ENCODE results near the gene RASGRP4. TPM values are rescaled to one million over a fixed set of nuclear protein-coding genes. Genes with fewer than 3 reads are reported as not detected.

The RASGRP4 gene
- total RNA-seq, 1 experiment from 2014 or later, result not detected

GRCh38 chr19:38402967-38403674 is 22.9 kb downstream of the RASGRP4 start, which contains the start of gene FAM98C:
TSS of gene FAM98C (plus strand) at chr19:38403093. CDS start at chr19:38403154, 61 bp downstream.
- TF ChIP-seq CTCF (conservative IDR thresholded peaks at IDR 0.05) (peak; percentile 94), EZH2 (IDR thresholded peaks at IDR 0.05; ENCODE audit: low read depth) (no peak)
- Histone ChIP-seq H3F3A (ENCODE audit: insufficient read depth, low read depth) (no peaks in the 10 kb centered on the region), H3K4me3 (peak within 1 kb of the TSS; percentile 94), H3K9me3 (ENCODE audit: insufficient read depth, low read depth) (no peaks in the 10 kb centered on the region), H3K27me3 (ENCODE audit: insufficient read depth, low read depth) (no peaks in the 10 kb centered on the region), H4K20me1 (ENCODE audit: insufficient read depth) (no peaks in the 10 kb centered on the region), H3K4me1 (replicated peaks; ENCODE audit: insufficient read depth) (peaks cover 8% of the 10 kb centered on the region; the same call in 1 of the 2 replicates), H3K4me2 (peak within 1 kb of the TSS; percentile 90), H2AFZ (peak within 1 kb of the TSS; percentile 93), H3K27ac (no peak within 1 kb of the TSS), H3K36me3 (ENCODE audit: low read depth) (no peaks in the 10 kb centered on the region), H3K9me2 (ENCODE audit: insufficient read depth) (no peaks in the 10 kb centered on the region), H3K79me2 (ENCODE audit: low read depth) (0 out of 2 replicates have a peak, but pooled peaks cover 4% of the 10 kb centered on the region)
- BruUV-seq (replicated peaks), result no TSS peak
- peak; percentile 90 to 97 for DNase-seq
- intact Hi-C loops (cut with micrococcal nuclease; ENCODE audit: unreplicated experiment), result loop anchor here (1.0 to 10.0 kb wide), 6 partner anchors 67 to 549 kb away; partner anchors contain the start of genes ECH1, MRPS12 and SARS2
- ChIA-PET POLR2A (ENCODE audit: unreplicated experiment) (interaction anchor here (0.6 to 1.2 kb wide), 13 partner anchors 9 to 1033 kb away, joined by 3 to 11 read pairs (median 4); partner anchors contain the start of genes GGN, MED29, PSMD8 and RPS16), CTCF (interaction anchor here (0.5 to 2.5 kb wide), 25 partner anchors 15 to 986 kb away, joined by 3 to 29 read pairs (median 5); partner anchors contain the start of genes GGN, MRPS12, SARS2 and SPRED3)

- Histone ChIP-seq H3K4me2 (peak overlapping the region; percentile 77), H3K27ac (no peak overlapping the region), H3K36me3 (ENCODE audit: low read depth) (no peaks in the 10 kb centered on the region), H3K9me3 (ENCODE audit: insufficient read depth, low read depth) (no peaks in the 10 kb centered on the region), H4K20me1 (ENCODE audit: insufficient read depth) (no peaks in the 10 kb centered on the region), H3K4me1 (replicated peaks; ENCODE audit: insufficient read depth) (peaks cover 8% of the 10 kb centered on the region; the same call in 1 of the 2 replicates), H2AFZ (peak overlapping the region; percentile 83), H3K4me3 (peak overlapping the region; percentile 46; the same call in 1 of the 2 replicates), H3K79me2 (ENCODE audit: low read depth) (0 out of 2 replicates have a peak, but pooled peaks cover 4% of the 10 kb centered on the region), H3F3A (ENCODE audit: insufficient read depth, low read depth) (no peaks in the 10 kb centered on the region), H3K27me3 (ENCODE audit: insufficient read depth, low read depth) (no peaks in the 10 kb centered on the region), H3K9me2 (ENCODE audit: insufficient read depth) (no peaks in the 10 kb centered on the region)
- BruUV-seq (replicated peaks), result no TSS peak
- DNase-seq, result no peak
- ChIA-PET CTCF (interaction anchor here (0.6 to 2.5 kb wide), 21 partner anchors 14 to 987 kb away, joined by 3 to 29 read pairs (median 5); partner anchors contain the start of genes GGN, MRPS12, SARS2 and SPRED3), POLR2A (ENCODE audit: unreplicated experiment) (interaction anchor here (0.6 to 1.2 kb wide), 11 partner anchors 9 to 1033 kb away, joined by 3 to 11 read pairs (median 6); partner anchors contain the start of genes GGN, MED29, PSMD8 and RPS16)
- TF ChIP-seq CTCF (conservative IDR thresholded peaks at IDR 0.05) (no peak), EZH2 (IDR thresholded peaks at IDR 0.05; ENCODE audit: low read depth) (no peak)
- intact Hi-C loops (cut with micrococcal nuclease; ENCODE audit: unreplicated experiment), result loop anchor here (5.0 to 10.0 kb wide), 2 partner anchors 170 to 432 kb away; partner anchors contain the start of gene ECH1
Observed at GRCh38 chr19:38402623-38402966, 23.4 kb downstream of the RASGRP4 start.

- no peaks in the 10 kb centered on the region for H3F3A ChIP-seq (ENCODE audit: insufficient read depth, low read depth)
- peaks cover 8% of the 10 kb centered on the region; the same call in 1 of the 2 replicates for H3K4me1 ChIP-seq (replicated peaks; ENCODE audit: insufficient read depth)
- H3K36me3 ChIP-seq (ENCODE audit: low read depth), result no peaks in the 10 kb centered on the region
- no TSS peak for BruUV-seq (replicated peaks)
- H3K4me3 ChIP-seq, result no peak overlapping the region
- H3K27me3 ChIP-seq (ENCODE audit: insufficient read depth, low read depth), result no peaks in the 10 kb centered on the region
- TF ChIP-seq EZH2 (IDR thresholded peaks at IDR 0.05; ENCODE audit: low read depth) (no peak), CTCF (conservative IDR thresholded peaks at IDR 0.05) (no peak)
- no peak overlapping the region for H3K4me2 ChIP-seq
- H3K79me2 ChIP-seq (ENCODE audit: low read depth), result 0 out of 2 replicates have a peak, but pooled peaks cover 4% of the 10 kb centered on the region
- peak in 1 of 2 experiments; percentile 65 for DNase-seq
- intact Hi-C loops (cut with micrococcal nuclease; ENCODE audit: unreplicated experiment), result loop anchor here (5.0 to 10.0 kb wide), 2 partner anchors 169 to 434 kb away; partner anchors contain the start of gene ECH1
- POLR2A ChIA-PET (ENCODE audit: unreplicated experiment), result no interaction called here
- H3K9me2 ChIP-seq (ENCODE audit: insufficient read depth), result no peaks in the 10 kb centered on the region
- no peaks in the 10 kb centered on the region for H3K9me3 ChIP-seq (ENCODE audit: insufficient read depth, low read depth)
- H4K20me1 ChIP-seq (ENCODE audit: insufficient read depth), result no peaks in the 10 kb centered on the region
- H2AFZ ChIP-seq, result no peak overlapping the region
- CTCF ChIA-PET, result no interaction called here
- no peak overlapping the region for H3K27ac ChIP-seq
Observed at GRCh38 chr19:38401148-38401547, 24.9 kb downstream of the RASGRP4 start.
